C1 segment of cervical spinal cord (tissue), 14 donors: ENCODE results near the gene FOXB1.

Experiments
- DNase-seq, 14 donors: peaks; one replicate each; lab custom pipeline; 2025; lab: John Stamatoyannopoulos, UW

The FOXB1 gene

GRCh38 chr15:60017538-60018520 lies 13.7 kb downstream of the FOXB1 start:
- DNase-seq, result no peak

DNA sequence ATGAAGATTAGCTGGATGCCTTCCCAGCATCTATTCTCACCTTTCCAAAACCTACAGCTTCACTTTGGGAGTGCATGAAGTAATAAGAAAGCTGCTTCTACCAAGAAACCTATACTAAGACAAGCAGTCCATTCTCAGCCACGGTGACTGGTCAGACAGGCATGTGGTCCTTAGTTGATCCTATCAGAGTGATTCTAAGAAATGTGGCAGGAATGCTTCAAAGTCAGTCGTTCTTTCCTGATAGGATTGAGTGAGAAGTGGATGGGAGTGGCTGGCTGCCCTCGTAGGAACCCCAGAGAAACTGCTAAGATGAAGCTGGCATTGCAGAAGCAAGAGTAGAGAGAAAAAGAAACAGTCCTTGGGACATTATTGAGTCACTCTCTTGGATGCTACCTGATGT lies 16.6 kb downstream of the FOXB1 start:
- no peak for DNase-seq

DNA sequence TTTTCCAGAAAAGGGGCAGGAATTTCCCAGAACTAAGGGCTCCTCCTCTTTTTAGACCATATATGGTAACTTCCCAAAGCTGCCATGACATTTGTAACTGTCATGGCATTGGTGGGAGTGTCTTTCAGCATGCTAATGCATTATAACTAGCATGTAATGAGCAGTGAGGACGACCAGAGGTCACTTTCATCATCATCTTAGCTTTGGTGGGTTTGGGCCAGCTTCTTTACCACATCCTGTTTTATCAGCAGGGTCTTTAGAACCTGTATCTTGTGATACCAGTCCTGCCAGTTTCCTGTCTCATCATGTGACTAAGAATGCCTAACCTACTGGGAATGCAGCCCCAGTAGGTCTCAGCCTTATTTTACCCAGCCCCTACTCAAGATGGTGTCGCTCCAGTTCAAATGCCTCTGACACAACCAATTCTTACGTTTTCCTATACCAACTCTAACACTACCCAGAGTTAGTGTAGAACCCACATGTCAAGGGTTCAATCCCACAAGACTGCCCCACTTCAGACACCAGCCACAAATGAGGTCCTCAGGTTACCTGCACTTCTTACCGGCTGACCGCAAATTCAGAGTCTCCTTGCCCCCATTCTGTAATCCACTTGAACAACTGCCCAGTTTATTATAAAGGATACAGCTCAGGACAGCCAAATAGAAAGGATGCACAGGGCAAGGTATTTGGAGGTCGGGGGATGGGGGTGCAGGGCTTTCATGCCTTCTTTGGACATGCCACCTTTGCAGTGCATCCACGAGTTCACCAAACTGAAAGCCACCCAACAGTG lies 17.7 kb downstream of the FOXB1 start:
- DNase-seq, result no peak

DNA sequence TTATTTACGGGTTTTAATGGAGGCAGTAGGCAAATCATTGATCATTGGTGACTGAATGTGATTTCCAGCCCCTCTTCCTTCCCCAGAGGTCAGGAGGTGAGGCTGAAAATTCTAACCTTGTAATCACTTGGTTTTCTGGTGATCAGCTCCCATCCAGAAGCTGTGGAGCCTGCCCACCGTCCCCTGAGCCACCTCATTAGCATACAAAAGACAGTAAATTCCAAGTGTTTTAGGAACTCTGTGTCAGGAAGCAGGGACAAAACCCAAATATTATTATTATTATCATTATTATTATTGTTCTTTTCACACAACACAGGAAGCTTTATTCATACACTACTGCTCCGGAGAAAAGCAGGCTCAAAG lies 18.2 kb downstream of the FOXB1 start:
- no peak for DNase-seq

DNA sequence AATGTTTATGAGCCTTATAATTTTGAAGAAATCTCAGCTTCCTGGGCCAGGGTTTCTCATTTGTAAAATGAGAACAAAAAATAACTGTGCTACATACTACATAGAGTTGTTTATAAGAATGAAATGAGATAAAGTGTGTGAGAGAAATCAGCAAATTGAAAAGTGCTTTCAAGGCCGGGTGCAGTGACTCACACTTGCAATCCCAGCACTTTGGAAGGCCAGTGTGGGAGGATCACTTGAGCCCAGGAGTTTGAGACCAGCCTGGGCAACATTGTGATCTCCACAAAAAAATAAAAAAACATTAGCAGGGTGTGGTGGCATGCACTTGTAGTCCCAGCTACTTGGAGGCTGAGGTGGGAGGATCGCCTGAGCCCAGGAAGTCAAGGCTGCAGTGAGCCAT lies 22.4 kb downstream of the FOXB1 start:
- no peak for DNase-seq

GRCh38 chr15:60035344-60035743 lies 31.2 kb downstream of the FOXB1 start:
- DNase-seq, result no peak

DNA sequence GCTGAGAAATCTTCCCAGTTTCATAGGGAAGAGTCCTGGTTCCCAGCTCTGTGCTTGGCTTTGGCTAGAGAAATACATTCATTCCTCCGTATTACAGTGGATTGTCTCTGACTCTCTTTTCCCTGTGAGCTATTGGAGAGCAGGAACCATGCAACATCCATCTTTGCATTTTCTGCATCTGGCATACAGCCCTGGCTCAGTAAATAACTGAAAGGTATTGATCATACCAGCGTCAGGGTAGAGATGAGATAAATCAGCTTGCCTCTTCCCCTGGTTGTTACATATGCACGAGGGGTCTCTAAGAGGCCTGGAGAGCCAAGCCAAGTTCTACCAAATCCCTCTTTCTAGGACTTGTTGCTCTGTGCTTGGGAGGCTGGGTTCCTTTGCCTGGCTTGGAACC lies 35.2 kb downstream of the FOXB1 start:
- DNase-seq, result no peak

- no peak for DNase-seq
Observed at GRCh38 chr15:60043744-60044435, 39.8 kb downstream of the FOXB1 start.

GRCh38 chr15:60044636-60045270 lies 40.6 kb downstream of the FOXB1 start:
- no peak for DNase-seq

GRCh38 chr15:60047701-60048100 lies 43.6 kb downstream of the FOXB1 start:
- no peak for DNase-seq

DNA sequence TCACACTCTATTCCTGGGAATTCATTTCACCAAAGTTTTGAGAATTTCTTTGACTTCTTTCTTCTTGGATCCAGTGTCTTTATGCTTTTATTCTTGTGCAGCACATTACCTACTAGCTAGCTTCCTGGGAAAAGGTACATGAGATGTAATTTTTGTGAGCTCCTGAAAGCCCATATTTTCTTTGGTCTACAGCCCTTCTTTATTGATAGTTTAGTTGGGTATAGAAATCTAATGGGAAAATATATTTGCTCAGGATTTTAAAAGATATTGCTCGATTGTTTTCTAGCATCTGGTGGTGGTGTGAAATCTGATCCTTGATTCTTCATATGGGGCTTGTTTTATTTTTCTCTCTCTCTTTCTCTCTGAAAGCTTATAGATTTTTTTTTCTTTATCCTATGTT lies 45.8 kb downstream of the FOXB1 start:
- no peak for DNase-seq

DNA sequence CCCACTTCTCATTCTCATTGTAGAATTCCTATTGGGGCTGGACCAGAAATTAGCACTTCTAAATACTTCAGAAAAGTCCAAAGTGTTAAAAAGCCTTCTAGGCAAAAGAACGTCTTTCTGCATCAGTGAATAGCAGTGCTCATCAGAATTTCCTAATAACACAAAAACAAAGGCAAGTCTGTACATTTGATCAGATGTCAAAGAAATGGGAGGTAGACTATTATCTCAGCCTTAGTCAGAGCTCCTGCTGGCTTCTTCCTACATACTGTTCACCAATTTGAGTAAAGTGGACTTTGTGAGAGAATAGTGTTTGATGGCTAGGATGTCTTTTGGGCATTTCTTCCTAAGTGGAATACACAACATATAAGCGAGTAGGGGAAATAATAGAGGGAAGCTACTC lies 48.7 kb downstream of the FOXB1 start:
- no peak for DNase-seq

GRCh38 chr15:60054472-60054871 lies 50.4 kb downstream of the FOXB1 start:
- DNase-seq, result no peak
